ENCODE measurements around the gene RBM4B.

The RBM4B gene

DNA sequence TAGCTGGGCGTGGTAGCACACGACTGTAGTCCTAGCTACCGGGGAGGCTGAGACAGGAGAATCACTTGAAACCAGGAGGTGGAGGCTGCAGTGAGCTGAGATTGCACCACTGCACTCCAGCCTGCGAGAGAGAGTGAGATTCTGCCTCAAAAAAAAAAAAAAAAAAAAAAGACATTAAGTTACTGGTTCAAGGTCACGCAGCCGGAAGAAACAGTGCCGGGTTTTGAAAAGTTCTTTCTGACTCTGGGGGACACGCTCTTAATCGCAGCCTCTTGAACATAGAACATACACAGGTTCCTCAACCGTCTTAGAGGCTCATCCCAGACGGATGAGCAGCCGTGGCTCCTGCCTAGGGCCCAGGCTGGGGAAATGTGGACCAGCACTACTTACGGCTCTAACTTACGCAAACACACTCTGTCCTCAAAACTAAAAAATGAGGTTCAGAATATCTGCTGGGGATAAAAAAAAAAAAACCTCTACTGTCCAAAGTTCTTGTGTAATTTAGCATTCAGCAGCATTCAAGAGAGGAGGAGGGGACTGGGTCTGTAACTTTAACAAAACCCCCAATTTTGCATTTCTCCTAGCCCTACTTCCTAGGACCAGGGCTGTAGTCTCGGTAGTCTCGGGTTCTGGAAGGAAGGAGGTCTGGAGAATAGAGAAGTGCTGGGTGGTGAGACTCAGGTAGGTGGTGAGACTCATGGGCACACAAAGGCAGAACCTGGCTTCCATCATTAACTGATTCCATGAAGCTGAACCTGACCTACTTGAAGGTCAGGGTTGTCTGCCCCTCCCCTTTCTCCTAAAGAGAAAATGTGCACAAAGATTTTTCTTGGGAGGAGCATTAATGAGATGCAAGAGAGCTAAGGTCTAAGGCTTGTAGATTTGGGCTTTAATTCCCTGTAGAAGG, 45.3 kb upstream of the RBM4B start:
- TF ChIP-seq GABPA (IDR thresholded peaks at IDR 0.05; ENCODE audit: low read depth) (no peak), CTCF (IDR thresholded peaks at IDR 0.05; ENCODE audit: insufficient read depth, low read length) (no peak), SPI1 (IDR thresholded peaks at IDR 0.05; ENCODE audit: borderline replicate concordance, low read depth) (no peak)
- TF ChIP-seq, protein P1, sequence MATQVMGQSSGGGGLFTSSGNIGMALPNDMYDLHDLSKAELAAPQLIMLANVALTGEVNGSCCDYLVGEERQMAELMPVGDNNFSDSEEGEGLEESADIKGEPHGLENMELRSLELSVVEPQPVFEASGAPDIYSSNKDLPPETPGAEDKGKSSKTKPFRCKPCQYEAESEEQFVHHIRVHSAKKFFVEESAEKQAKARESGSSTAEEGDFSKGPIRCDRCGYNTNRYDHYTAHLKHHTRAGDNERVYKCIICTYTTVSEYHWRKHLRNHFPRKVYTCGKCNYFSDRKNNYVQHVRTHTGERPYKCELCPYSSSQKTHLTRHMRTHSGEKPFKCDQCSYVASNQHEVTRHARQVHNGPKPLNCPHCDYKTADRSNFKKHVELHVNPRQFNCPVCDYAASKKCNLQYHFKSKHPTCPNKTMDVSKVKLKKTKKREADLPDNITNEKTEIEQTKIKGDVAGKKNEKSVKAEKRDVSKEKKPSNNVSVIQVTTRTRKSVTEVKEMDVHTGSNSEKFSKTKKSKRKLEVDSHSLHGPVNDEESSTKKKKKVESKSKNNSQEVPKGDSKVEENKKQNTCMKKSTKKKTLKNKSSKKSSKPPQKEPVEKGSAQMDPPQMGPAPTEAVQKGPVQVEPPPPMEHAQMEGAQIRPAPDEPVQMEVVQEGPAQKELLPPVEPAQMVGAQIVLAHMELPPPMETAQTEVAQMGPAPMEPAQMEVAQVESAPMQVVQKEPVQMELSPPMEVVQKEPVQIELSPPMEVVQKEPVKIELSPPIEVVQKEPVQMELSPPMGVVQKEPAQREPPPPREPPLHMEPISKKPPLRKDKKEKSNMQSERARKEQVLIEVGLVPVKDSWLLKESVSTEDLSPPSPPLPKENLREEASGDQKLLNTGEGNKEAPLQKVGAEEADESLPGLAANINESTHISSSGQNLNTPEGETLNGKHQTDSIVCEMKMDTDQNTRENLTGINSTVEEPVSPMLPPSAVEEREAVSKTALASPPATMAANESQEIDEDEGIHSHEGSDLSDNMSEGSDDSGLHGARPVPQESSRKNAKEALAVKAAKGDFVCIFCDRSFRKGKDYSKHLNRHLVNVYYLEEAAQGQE (IDR thresholded peaks at IDR 0.05; ENCODE audit: insufficient replicate concordance, low read depth) = no peak
- DNase-seq (ENCODE audit: low read depth in 1 of 2, low spot score in 1 of 2) = no peak
- H3K4me3 ChIP-seq (replicated peaks; ENCODE audit: insufficient read depth, low read length) = no peak overlapping the region
- peaks cover 27% of the 10 kb centered on the region for H3K27me3 ChIP-seq (ENCODE audit: insufficient read depth, poor library complexity, severe bottlenecking)
- no peak overlapping the region for H3K27ac ChIP-seq (replicated peaks)

DNA sequence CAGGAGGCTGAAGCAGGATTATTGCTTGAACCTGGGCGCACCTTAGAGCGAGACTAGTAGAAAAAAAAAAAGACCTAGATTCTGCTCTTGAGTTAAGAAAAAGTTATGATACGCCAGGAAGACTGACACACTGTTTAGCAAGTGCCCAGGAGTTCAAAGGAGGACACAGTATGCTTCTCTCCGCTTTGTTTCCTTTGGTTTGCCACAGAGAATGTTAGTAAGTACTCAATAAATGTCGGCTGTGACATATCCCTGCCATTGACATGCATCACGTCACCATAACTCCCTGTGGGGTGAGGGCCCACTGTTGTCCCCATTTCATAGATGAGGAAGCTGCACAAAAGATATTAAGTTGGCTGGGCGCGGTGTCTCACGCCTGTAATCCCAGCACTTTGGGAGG, 44.3 kb upstream of the RBM4B start:
- Histone ChIP-seq H3K27ac (replicated peaks) (no peak overlapping the region), H3K27me3 (ENCODE audit: insufficient read depth, poor library complexity, severe bottlenecking) (peaks cover 21% of the 10 kb centered on the region), H3K4me3 (replicated peaks; ENCODE audit: insufficient read depth, low read length) (no peak overlapping the region)
- no peak for DNase-seq (ENCODE audit: low read depth in 1 of 2, low spot score in 1 of 2)
- TF ChIP-seq CTCF (IDR thresholded peaks at IDR 0.05; ENCODE audit: insufficient read depth, low read length) (no peak), SPI1 (IDR thresholded peaks at IDR 0.05; ENCODE audit: borderline replicate concordance, low read depth) (no peak), GABPA (IDR thresholded peaks at IDR 0.05; ENCODE audit: low read depth) (no peak), POLR2AphosphoS5 (IDR thresholded peaks at IDR 0.05; ENCODE audit: low read depth) (no peak)
- TF ChIP-seq, protein P1 (IDR thresholded peaks at IDR 0.05; ENCODE audit: insufficient replicate concordance, low read depth) = no peak

DNA sequence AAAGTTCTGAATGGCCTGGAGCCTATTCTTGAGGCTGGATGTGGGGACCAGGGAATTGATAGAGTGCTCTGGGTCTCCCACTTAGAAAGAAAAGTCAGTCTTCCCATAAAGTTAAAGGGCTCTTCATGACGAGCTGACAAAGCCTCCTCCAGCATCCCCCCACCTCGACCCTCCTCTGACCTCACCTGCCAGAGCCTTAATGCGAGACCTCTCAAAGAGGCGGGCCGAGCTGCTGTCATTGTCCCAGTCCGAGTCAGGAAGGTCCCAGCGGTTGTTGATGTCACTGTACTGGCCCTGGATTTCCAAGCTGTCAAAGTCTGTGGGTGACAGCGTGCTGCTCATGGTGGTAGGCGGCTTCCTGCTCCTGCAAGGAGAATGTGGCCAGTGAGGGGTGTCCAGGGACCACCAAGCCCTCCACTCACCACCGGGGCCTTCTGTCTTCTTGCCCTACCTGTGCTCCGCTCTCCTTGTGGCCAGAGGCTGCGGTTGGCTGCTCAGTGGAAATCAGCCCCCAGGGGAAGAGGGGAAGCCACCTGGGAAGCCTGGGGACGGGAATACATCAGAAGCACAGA, 43.3 kb upstream of the RBM4B start:
- no peak for TF ChIP-seq POLR2AphosphoS5 (IDR thresholded peaks at IDR 0.05; ENCODE audit: low read depth)
- no peak for TF ChIP-seq GABPA (IDR thresholded peaks at IDR 0.05; ENCODE audit: low read depth)
- no peak for TF ChIP-seq SPI1 (IDR thresholded peaks at IDR 0.05; ENCODE audit: borderline replicate concordance, low read depth)
- TF ChIP-seq, protein P1 (IDR thresholded peaks at IDR 0.05; ENCODE audit: insufficient replicate concordance, low read depth) = no peak
- no peak for TF ChIP-seq CTCF (IDR thresholded peaks at IDR 0.05; ENCODE audit: insufficient read depth, low read length)
- peaks cover 12% of the 10 kb centered on the region for H3K27me3 ChIP-seq (ENCODE audit: insufficient read depth, poor library complexity, severe bottlenecking)
- no peak for DNase-seq (ENCODE audit: low read depth in 1 of 2, low spot score in 1 of 2)
- no peak overlapping the region for H3K27ac ChIP-seq (replicated peaks)
- H3K4me3 ChIP-seq (replicated peaks; ENCODE audit: insufficient read depth, low read length) = no peak overlapping the region
